ENCODE data around the gene KRTAP5-7. TPM values are rescaled to one million over a fixed set of nuclear protein-coding genes. Genes with fewer than 3 reads are reported as not detected.
"Not testable (repeated sequence)": the region's sequence is repeated elsewhere in the genome, so short reads cannot be mapped to it uniquely, and the experiment has no call there.

KRTAP5-7 gene, protein sequence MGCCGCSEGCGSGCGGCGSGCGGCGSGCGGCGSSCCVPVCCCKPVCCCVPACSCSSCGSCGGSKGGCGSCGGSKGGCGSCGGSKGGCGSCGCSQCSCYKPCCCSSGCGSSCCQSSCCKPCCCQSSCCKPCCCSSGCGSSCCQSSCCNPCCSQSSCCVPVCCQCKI
- total RNA-seq (under 1 TPM; 0.17 to 0.20 TPM), polyA plus RNA-seq (ENCODE audit: insufficient read length in 2 of 2) (1 to 10 TPM; 1.0 to 1.4 TPM)
- long read RNA-seq, donor 1, partial matches to known transcripts = 0 of 2 reads
- long read RNA-seq, donor 1, other reads (novel, unspliced or antisense) = 0 of 2 reads
- long read RNA-seq, donor 2 = 0 reads
- long read RNA-seq, donor 3 = 0 reads
- long read RNA-seq, donor 4 = 0 reads

GRCh38 chr11:71526796-71527575 lies at the start of gene KRTAP5-7:
Gene KRTAP5-7, plus strand, starts transcription at chr11:71527267. Its CDS starts 34 bp downstream, at chr11:71527301.
- not testable (repeated sequence) for DNase-seq (ENCODE audit: low read depth in 4 of 6, low spot score in 6 of 6); H3K4me1 ChIP-seq (ENCODE audit: control insufficient read depth, insufficient read depth, low read length)
- 78% methylated on average over 3 of the region's 10 CpGs for whole genome bisulfite sequencing (ENCODE audit: insufficient coverage)

GRCh38 chr11:71477641-71478527 lies 49.2 kb upstream of the KRTAP5-7 start:
- no peaks in the 10 kb centered on the region for H3K27me3 ChIP-seq (ENCODE audit: control insufficient read depth, insufficient read depth, low read length)
- peaks cover 100% of the 10 kb centered on the region for H3K36me3 ChIP-seq (ENCODE audit: control insufficient read depth, insufficient read depth, low read length)
- no peaks in the 10 kb centered on the region for H3K9me3 ChIP-seq (ENCODE audit: control insufficient read depth, insufficient read depth, low read length)
- no peak overlapping the region for H3K4me3 ChIP-seq (ENCODE audit: low read depth, low read length)
- H3K27ac ChIP-seq (ENCODE audit: low read depth, low read length) = no peak overlapping the region
- no peak for DNase-seq (ENCODE audit: low read depth in 4 of 6, low spot score in 6 of 6)
- 77% methylated on average over 24 of the region's 25 CpGs for WGBS (ENCODE audit: insufficient coverage)
- no peaks in the 10 kb centered on the region for H3K4me1 ChIP-seq (ENCODE audit: control insufficient read depth, insufficient read depth, low read length)

More at GRCh38 chr11:71526796-71527575, at the start of gene KRTAP5-7:
- not testable (repeated sequence) for H3K9me3 ChIP-seq (ENCODE audit: control insufficient read depth, insufficient read depth, low read length); H3K36me3 ChIP-seq (ENCODE audit: control insufficient read depth, insufficient read depth, low read length); H3K27me3 ChIP-seq (ENCODE audit: control insufficient read depth, insufficient read depth, low read length); H3K27ac ChIP-seq (ENCODE audit: low read depth, low read length); H3K4me3 ChIP-seq (ENCODE audit: low read depth, low read length)

DNA sequence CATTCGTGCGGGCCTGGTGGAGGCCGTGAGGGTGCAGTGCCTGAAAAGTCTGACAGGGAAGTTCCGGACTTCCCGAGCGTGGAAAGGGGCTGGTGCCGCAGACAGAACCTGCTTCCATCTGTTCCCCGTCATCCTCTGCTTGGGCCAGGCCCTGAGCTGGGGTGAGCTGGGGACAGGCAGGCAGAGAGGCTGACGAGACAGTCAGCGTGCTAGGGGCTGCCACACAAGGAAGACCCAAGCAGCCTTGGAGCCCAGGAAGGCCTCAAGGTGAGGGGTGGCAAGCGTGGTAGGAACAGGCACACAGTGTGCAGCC lies 48.6 kb upstream of the KRTAP5-7 start:
- WGBS (ENCODE audit: insufficient coverage) = 99% methylated on average over 11 of the region's 11 CpGs
- no peak for DNase-seq (ENCODE audit: low read depth in 4 of 6, low spot score in 6 of 6)
- no peaks in the 10 kb centered on the region for H3K9me3 ChIP-seq (ENCODE audit: control insufficient read depth, insufficient read depth, low read length)
- H3K27ac ChIP-seq (ENCODE audit: low read depth, low read length) = no peak overlapping the region
- peaks cover 100% of the 10 kb centered on the region for H3K36me3 ChIP-seq (ENCODE audit: control insufficient read depth, insufficient read depth, low read length)
- no peaks in the 10 kb centered on the region for H3K4me1 ChIP-seq (ENCODE audit: control insufficient read depth, insufficient read depth, low read length)
- no peak overlapping the region for H3K4me3 ChIP-seq (ENCODE audit: low read depth, low read length)
- no peaks in the 10 kb centered on the region for H3K27me3 ChIP-seq (ENCODE audit: control insufficient read depth, insufficient read depth, low read length)

DNA sequence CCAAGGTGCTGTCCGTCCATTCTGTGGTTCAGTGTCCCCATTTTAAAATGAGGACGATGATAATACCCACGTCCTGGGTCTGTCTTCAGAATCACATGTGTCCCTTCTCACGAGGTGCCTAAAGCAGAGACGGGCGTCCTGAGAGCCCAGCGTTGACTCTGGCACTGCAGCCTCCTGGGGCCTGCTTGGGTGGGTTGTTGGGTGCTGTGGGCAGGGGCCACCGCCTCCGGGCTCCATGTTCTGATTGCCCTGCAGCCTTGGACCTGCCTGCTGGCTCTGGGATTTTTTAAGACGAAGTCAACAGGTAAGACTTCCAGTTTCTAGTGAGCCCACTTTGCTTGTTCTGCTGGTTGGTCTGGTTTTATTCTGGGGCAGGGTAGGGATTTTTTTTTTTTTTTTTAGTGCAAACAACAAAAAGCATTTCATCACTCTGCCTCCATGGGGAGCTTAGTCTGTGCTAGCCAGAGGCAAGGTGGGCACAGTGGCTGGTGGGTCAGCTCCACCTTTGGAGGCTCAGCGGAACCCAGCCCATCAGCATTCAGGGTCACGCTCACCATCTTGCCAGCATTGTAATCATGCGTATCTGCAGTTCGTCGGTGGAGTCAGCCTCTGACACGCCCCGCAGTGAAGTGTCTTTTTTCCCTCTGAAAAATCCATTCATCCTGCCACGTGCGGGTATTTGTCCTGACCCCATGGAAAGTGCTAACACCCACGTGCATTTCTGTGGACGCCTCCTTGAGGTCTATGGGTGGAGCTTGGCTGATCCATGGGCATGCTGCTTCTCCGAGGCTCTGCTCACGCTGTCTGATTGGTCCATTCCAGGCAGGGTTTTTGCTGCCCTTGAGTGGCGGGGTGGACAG lies 45.7 kb upstream of the KRTAP5-7 start:
- DNase-seq (ENCODE audit: low read depth in 4 of 6, low spot score in 6 of 6) = no peak
- peaks cover 100% of the 10 kb centered on the region for H3K36me3 ChIP-seq (ENCODE audit: control insufficient read depth, insufficient read depth, low read length)
- H3K9me3 ChIP-seq (ENCODE audit: control insufficient read depth, insufficient read depth, low read length) = no peaks in the 10 kb centered on the region
- H3K27me3 ChIP-seq (ENCODE audit: control insufficient read depth, insufficient read depth, low read length) = no peaks in the 10 kb centered on the region
- WGBS (ENCODE audit: insufficient coverage) = 92% methylated on average over 23 of the region's 24 CpGs
- H3K27ac ChIP-seq (ENCODE audit: low read depth, low read length) = no peak overlapping the region
- no peak overlapping the region for H3K4me3 ChIP-seq (ENCODE audit: low read depth, low read length)
- H3K4me1 ChIP-seq (ENCODE audit: control insufficient read depth, insufficient read depth, low read length) = no peaks in the 10 kb centered on the region

DNA sequence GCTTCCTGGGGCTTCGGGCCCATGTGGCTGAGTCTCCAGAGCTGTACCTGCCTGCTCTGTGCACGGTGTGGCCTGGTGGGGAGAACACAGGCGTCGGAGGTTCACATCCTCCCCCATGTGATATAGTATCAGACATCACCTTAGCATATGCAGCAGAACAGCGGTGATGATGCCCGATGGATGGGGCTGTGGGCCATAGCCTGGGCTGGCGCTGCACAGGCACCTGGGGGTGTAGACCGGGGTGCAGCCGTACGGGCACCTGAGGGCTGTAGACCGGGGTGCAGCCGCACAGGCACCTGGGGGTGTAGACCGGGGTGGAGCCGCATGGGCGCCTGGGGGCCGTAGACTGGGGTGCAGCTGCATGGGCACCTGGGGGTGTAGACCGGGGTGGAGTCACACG lies 44.9 kb upstream of the KRTAP5-7 start:
- H3K4me3 ChIP-seq (ENCODE audit: low read depth, low read length) = no peak overlapping the region
- H3K27ac ChIP-seq (ENCODE audit: low read depth, low read length) = no peak overlapping the region
- no peaks in the 10 kb centered on the region for H3K4me1 ChIP-seq (ENCODE audit: control insufficient read depth, insufficient read depth, low read length)
- 100% methylated on average over 15 of the region's 18 CpGs for WGBS (ENCODE audit: insufficient coverage)
- DNase-seq (ENCODE audit: low read depth in 4 of 6, low spot score in 6 of 6) = no peak
- no peaks in the 10 kb centered on the region for H3K27me3 ChIP-seq (ENCODE audit: control insufficient read depth, insufficient read depth, low read length)
- no peaks in the 10 kb centered on the region for H3K9me3 ChIP-seq (ENCODE audit: control insufficient read depth, insufficient read depth, low read length)
- peaks cover 94% of the 10 kb centered on the region for H3K36me3 ChIP-seq (ENCODE audit: control insufficient read depth, insufficient read depth, low read length)

DNA sequence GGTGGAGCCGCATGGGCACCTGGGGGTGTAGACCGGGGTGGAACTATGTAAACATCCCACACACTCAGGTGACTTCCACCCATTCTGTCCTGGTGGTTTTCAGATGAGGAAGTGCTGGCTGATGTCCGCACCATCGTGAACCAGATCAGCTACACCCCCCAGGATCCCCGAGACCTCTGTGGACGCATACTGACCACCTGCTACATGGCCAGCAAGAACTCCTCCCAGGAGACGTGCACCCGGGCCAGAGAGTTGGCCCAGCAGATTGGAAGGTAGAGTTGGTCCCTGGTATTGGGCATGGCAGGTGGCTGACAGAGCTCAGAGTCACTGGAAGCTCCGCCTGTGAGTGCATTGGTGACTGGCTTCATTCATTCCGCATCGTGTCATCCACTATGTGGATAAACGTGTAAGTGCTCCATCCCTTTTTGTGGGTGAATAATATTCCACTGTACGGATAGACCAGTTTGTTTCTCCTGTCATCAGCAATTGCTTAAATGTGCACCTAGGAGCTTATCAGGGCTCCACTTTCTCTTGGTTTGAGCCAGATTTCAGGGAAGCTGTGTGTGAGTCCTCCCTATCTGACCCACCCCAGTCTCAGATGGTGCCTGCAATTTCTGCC lies 44.2 kb upstream of the KRTAP5-7 start:
- no peak overlapping the region for H3K27ac ChIP-seq (ENCODE audit: low read depth, low read length)
- no peaks in the 10 kb centered on the region for H3K4me1 ChIP-seq (ENCODE audit: control insufficient read depth, insufficient read depth, low read length)
- peaks cover 88% of the 10 kb centered on the region for H3K36me3 ChIP-seq (ENCODE audit: control insufficient read depth, insufficient read depth, low read length)
- no peaks in the 10 kb centered on the region for H3K9me3 ChIP-seq (ENCODE audit: control insufficient read depth, insufficient read depth, low read length)
- H3K27me3 ChIP-seq (ENCODE audit: control insufficient read depth, insufficient read depth, low read length) = no peaks in the 10 kb centered on the region
- H3K4me3 ChIP-seq (ENCODE audit: low read depth, low read length) = no peak overlapping the region
- no peak for DNase-seq (ENCODE audit: low read depth in 4 of 6, low spot score in 6 of 6)
- WGBS (ENCODE audit: insufficient coverage) = 97% methylated on average over 6 of the region's 13 CpGs

DNA sequence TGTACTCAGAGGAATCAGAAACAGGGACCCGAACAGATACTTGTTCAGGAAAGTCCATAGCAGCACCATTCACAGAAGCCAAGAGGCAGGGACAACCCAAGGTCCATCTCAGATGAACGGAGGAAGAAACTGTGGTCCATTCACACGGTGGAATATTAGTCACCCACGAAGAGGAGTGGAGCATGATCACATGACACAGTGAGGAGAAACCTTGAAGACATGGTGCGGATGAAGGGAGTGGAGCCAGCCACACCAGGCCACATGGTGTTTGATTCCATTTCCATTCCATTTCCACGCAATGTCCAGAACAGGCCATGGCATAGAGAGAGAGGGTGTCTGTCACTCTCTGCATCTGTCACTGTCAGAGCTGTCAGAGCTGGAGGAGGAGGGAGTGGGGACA lies 43.4 kb upstream of the KRTAP5-7 start:
- 100% methylated on average over 4 of the region's 6 CpGs for WGBS (ENCODE audit: insufficient coverage)

GRCh38 chr11:71484248-71485062 lies 42.6 kb upstream of the KRTAP5-7 start:
- peaks cover 84% of the 10 kb centered on the region for H3K36me3 ChIP-seq (ENCODE audit: control insufficient read depth, insufficient read depth, low read length)
- no peaks in the 10 kb centered on the region for H3K27me3 ChIP-seq (ENCODE audit: control insufficient read depth, insufficient read depth, low read length)
- H3K4me1 ChIP-seq (ENCODE audit: control insufficient read depth, insufficient read depth, low read length) = peaks cover 11% of the 10 kb centered on the region
- 94% methylated on average over 22 of the region's 23 CpGs for WGBS (ENCODE audit: insufficient coverage)
- no peak overlapping the region for H3K4me3 ChIP-seq (ENCODE audit: low read depth, low read length)
- no peak overlapping the region for H3K27ac ChIP-seq (ENCODE audit: low read depth, low read length)
- H3K9me3 ChIP-seq (ENCODE audit: control insufficient read depth, insufficient read depth, low read length) = no peaks in the 10 kb centered on the region
- DNase-seq (ENCODE audit: low read depth in 4 of 6, low spot score in 6 of 6) = no peak

More for the DNA sequence above, 43.4 kb upstream of the KRTAP5-7 start:
- Histone ChIP-seq H3K4me3 (ENCODE audit: low read depth, low read length) (no peak overlapping the region), H3K36me3 (ENCODE audit: control insufficient read depth, insufficient read depth, low read length) (peaks cover 84% of the 10 kb centered on the region), H3K9me3 (ENCODE audit: control insufficient read depth, insufficient read depth, low read length) (no peaks in the 10 kb centered on the region), H3K27me3 (ENCODE audit: control insufficient read depth, insufficient read depth, low read length) (no peaks in the 10 kb centered on the region), H3K4me1 (ENCODE audit: control insufficient read depth, insufficient read depth, low read length) (peaks cover 3% of the 10 kb centered on the region), H3K27ac (ENCODE audit: low read depth, low read length) (no peak overlapping the region)
- no peak for DNase-seq (ENCODE audit: low read depth in 4 of 6, low spot score in 6 of 6)
